ENCODE measurements around the gene SPATA13.

The SPATA13 gene

GRCh38 chr13:24276861-24277260 lies 116.3 kb downstream of the SPATA13 start:
- DNase-seq: no peak

GRCh38 chr13:24277761-24278160 lies 117.2 kb downstream of the SPATA13 start:
- no peak for DNase-seq

GRCh38 chr13:24279327-24280110 lies 119.0 kb downstream of the SPATA13 start:
- DNase-seq: peak in 1 of 51 donors; percentile 10

- peak in 21 of 51 donors; percentile 10 to 60 (median 39) for DNase-seq
Measured at GRCh38 chr13:24280720-24281119, 120.2 kb downstream of the SPATA13 start.

GRCh38 chr13:24281188-24282008 lies 120.9 kb downstream of the SPATA13 start:
- no peak for DNase-seq

- DNase-seq: no peak
Measured at GRCh38 chr13:24282256-24282655, 121.7 kb downstream of the SPATA13 start.

- DNase-seq: no peak
Measured at GRCh38 chr13:24284889-24285565, 124.5 kb downstream of the SPATA13 start.

GRCh38 chr13:24286624-24287023 lies 126.1 kb downstream of the SPATA13 start:
- no peak for DNase-seq

- no peak for DNase-seq
Measured at GRCh38 chr13:24287748-24288287, 127.3 kb downstream of the SPATA13 start.

GRCh38 chr13:24288870-24289269 lies 128.3 kb downstream of the SPATA13 start:
- no peak for DNase-seq

GRCh38 chr13:24290280-24290932 lies 129.9 kb downstream of the SPATA13 start:
- no peak for DNase-seq

GRCh38 chr13:24292481-24292880 lies 132.0 kb downstream of the SPATA13 start:
- DNase-seq: no peak

- no peak for DNase-seq
Measured at GRCh38 chr13:24293746-24294145, 133.2 kb downstream of the SPATA13 start.

GRCh38 chr13:24299488-24300114 lies 139.1 kb downstream of the SPATA13 start:
- DNase-seq: no peak

GRCh38 chr13:24301434-24301833 lies 140.9 kb downstream of the SPATA13 start:
- no peak for DNase-seq

- DNase-seq: no peak
Measured at GRCh38 chr13:24301911-24302310, 141.4 kb downstream of the SPATA13 start.

GRCh38 chr13:24304620-24305019 lies 144.1 kb downstream of the SPATA13 start:
- no peak for DNase-seq

- no peak for DNase-seq
Measured at GRCh38 chr13:24306632-24307031, 146.1 kb downstream of the SPATA13 start.

GRCh38 chr13:24307211-24308067 lies 146.9 kb downstream of the SPATA13 start:
- DNase-seq: no peak

- no peak for DNase-seq
Measured at GRCh38 chr13:24308068-24308445, 147.5 kb downstream of the SPATA13 start.
